ENCODE results near the gene ZNF750.

GRCh38 chr17:82807562-82807961, 32.3 kb downstream of the ZNF750 start:
- no peak for TF ChIP-seq CTCF (IDR thresholded peaks at IDR 0.05)
- TF ChIP-seq POLR2A (IDR thresholded peaks at IDR 0.05), result no peak
